Epithelial cell of esophagus (primary cell): ENCODE data around the gene OBSL1.

ENCODE experiments used
- DNase-seq: peaks from one replicate; pipeline ENCODE4 v3.0.0; 2010; ENCODE audit warnings: low read depth
- H3K4me3 ChIP-seq: 2 replicates; pipeline ENCODE4 v1.5.1; 2011; ENCODE audit warnings: mild to moderate bottlenecking, low read length, control low read depth
- TF ChIP-seq, protein P1 (sequence below): IDR thresholded peaks from 2 replicates; pipeline ENCODE4 v1.5.1; 2011; ENCODE audit warnings: low read depth, mild to moderate bottlenecking, low read length, control low read depth, inconsistent platforms; ENCODE audit not compliant: insufficient read depth; ENCODE audit errors: missing control alignments

The OBSL1 gene

GRCh38 chr2:219501849-219502248, 69.5 kb downstream of the OBSL1 start:
- no peak for DNase-seq

More at GRCh38 chr2:219501849-219502248, 69.5 kb downstream of the OBSL1 start:
- H3K4me3 ChIP-seq: no peak overlapping the region
- TF ChIP-seq, protein P1, sequence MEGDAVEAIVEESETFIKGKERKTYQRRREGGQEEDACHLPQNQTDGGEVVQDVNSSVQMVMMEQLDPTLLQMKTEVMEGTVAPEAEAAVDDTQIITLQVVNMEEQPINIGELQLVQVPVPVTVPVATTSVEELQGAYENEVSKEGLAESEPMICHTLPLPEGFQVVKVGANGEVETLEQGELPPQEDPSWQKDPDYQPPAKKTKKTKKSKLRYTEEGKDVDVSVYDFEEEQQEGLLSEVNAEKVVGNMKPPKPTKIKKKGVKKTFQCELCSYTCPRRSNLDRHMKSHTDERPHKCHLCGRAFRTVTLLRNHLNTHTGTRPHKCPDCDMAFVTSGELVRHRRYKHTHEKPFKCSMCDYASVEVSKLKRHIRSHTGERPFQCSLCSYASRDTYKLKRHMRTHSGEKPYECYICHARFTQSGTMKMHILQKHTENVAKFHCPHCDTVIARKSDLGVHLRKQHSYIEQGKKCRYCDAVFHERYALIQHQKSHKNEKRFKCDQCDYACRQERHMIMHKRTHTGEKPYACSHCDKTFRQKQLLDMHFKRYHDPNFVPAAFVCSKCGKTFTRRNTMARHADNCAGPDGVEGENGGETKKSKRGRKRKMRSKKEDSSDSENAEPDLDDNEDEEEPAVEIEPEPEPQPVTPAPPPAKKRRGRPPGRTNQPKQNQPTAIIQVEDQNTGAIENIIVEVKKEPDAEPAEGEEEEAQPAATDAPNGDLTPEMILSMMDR: no peak
